ENCODE data around the gene GINS1.

GINS1 gene

DNA sequence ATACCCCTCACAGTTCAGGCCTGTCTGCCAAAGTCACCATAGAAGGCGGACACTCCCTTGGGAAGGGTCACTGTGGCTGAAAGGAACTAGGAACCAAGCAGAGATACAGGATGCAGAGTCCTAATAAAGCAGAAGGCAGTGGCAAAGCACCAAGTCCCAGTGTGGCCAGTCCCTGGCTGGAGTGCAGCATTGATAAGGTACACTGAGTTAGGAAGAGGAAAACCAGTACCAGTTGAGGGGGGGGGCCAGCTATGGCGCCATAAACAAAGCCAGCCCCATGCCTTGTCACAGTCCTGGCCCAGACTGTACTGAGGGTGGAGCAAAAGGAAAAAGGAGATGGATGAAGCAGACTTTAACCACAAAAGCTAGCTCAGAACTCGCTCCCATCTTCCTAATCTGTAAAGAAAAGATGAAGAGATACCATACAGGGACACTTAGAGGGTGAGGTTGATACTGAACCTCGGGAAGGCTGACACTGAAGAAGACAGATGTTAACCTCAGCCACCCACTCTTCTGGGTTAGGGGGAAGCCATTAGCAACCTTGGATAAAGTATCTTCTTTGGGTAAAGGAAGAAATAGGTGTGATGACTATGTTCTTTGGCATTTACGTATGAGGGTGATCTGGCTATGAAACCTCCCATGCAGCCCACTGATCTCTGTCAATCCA, 24.6 kb upstream of the GINS1 start:
- Histone ChIP-seq H3K27me3 (no peaks in the 10 kb centered on the region), H3K36me3 (peaks cover 13% of the 10 kb centered on the region), H3K4me3 (ENCODE audit: low read depth, low read length) (no peak overlapping the region), H3K9me3 (no peaks in the 10 kb centered on the region), H3K4me1 (no peaks in the 10 kb centered on the region; the same call in 1 of the 2 replicates)
- no peak for DNase-seq
- TF ChIP-seq, protein P1, sequence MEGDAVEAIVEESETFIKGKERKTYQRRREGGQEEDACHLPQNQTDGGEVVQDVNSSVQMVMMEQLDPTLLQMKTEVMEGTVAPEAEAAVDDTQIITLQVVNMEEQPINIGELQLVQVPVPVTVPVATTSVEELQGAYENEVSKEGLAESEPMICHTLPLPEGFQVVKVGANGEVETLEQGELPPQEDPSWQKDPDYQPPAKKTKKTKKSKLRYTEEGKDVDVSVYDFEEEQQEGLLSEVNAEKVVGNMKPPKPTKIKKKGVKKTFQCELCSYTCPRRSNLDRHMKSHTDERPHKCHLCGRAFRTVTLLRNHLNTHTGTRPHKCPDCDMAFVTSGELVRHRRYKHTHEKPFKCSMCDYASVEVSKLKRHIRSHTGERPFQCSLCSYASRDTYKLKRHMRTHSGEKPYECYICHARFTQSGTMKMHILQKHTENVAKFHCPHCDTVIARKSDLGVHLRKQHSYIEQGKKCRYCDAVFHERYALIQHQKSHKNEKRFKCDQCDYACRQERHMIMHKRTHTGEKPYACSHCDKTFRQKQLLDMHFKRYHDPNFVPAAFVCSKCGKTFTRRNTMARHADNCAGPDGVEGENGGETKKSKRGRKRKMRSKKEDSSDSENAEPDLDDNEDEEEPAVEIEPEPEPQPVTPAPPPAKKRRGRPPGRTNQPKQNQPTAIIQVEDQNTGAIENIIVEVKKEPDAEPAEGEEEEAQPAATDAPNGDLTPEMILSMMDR (IDR thresholded peaks at IDR 0.05; ENCODE audit: low read depth, low read length) = no peak

DNA sequence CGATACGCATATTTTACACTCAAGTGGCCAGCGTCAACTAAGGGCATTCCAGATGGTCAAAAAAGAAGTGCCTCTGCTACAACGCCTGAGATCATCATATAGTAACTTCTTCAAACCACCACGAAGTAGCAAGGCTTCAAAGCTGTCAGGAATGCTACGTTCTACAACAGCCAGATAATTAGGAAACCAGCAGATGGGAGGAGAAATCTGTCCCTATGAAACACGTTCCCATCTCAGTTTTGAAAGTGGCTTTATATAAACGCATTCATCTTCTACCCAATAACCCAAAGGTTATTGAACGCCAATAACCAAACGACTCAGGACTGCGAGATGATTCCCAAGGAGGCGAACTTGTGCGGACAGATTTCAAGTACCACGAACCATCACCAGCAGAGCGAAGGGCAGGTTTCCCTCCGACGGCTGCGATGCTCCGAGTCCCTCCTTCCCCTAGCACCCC, 18.0 kb upstream of the GINS1 start:
- no peak for DNase-seq
- TF ChIP-seq, protein P1 (IDR thresholded peaks at IDR 0.05; ENCODE audit: low read depth, low read length) = no peak

DNA sequence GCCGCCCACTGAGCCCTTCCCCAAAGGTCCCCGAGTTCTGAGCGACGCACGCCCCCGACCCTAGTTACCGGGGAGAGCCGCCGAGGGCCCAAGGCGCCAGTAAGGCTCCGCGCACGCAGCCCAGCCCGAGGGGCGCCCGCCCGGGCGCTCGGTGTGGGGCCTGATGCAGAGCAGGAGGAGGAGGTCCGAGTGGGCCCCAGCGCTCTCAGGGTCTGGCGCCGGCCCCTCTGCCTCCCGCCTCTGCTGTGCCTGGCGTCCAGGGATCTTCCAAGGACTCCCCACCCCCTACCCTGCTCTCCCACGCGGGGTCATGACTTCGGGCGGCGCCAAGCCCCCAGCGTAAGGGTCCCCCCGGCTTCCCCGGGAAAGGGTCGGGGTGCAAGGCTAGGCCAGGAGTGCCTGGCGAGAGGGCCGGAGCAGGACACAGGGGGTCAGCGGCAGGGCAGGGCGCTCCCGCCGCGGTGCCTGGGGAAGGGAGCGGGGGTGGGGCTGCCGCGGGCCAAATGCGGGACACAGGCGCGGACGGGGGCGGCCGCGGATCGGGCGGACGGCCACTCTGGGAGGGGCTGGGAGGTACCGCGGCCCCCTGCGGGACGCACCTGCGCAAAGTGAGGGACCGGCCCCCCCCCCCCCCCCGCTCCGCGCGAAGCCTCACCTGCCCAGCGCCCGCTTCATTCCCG, 17.5 kb upstream of the GINS1 start:
- peak overlapping the region; percentile 96 for H3K4me3 ChIP-seq (ENCODE audit: low read depth, low read length)
- TF ChIP-seq, protein P1 (IDR thresholded peaks at IDR 0.05; ENCODE audit: low read depth, low read length) = no peak
- no peaks in the 10 kb centered on the region for H3K27me3 ChIP-seq
- peak; percentile 62 for DNase-seq
- no peaks in the 10 kb centered on the region for H3K4me1 ChIP-seq
- no peaks in the 10 kb centered on the region; the same call in 1 of the 2 replicates for H3K36me3 ChIP-seq
- no peaks in the 10 kb centered on the region for H3K9me3 ChIP-seq

More for the DNA sequence above, 18.0 kb upstream of the GINS1 start:
- no peaks in the 10 kb centered on the region for H3K27me3 ChIP-seq
- peak overlapping the region; percentile 96 for H3K4me3 ChIP-seq (ENCODE audit: low read depth, low read length)
- H3K4me1 ChIP-seq = no peaks in the 10 kb centered on the region
- no peaks in the 10 kb centered on the region; the same call in none of the 2 replicates for H3K36me3 ChIP-seq
- H3K9me3 ChIP-seq = no peaks in the 10 kb centered on the region

DNA sequence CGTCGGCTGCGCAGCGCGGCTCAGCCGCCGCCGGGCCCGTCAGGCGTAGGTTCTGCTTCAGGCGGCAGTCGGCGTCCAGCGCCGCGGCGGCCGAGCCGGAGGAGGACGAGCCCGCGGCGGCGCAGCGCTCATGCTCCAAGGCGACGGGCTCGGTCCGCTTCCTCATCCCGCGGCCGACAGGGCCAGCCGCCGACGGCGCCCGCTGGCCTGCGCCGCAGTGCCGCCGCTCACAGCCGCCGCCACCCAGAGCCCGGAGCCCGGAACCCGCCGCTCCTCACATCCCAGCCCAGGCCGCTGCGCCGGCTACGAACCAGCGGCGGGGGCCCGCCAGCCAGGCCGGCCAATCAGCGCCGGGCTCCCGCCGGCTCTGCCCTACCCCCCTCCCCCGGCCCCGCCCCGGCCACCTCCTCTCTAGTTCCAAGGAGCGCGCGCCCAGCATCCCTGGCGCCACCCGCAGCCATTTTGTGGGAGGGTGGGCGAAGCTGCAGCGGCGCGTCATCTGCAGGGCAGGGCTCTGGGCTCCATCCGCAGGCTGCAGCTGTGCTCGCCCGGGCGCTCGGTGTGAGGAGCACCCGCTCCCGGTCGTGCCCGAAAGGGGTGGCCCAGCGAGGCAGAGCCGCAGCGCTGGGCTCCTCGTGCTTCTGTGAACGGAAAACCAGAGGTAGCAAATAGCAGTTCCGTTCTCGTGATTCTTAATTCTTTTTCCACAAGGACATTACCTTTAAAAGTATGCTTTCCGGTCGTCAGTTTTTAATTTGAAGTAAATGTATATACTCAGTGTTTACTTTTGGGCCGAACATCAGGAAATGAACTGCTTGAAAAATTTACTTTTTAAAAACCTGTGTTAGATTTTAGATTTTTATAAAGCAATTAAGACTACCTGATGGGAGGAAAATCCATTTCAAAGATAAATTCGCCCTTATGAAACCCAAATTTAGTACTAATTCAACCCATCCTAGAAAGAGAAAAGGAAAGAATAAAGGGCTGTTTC, 16.6 kb upstream of the GINS1 start, which contains the start of gene ABHD12:
ABHD12 (minus strand) TSS at position 298 of the 991 bp plus-strand sequence; CDS start at position 166, 132 bp downstream.
- TF ChIP-seq, protein P1 (IDR thresholded peaks at IDR 0.05; ENCODE audit: low read depth, low read length) = no peak
- Histone ChIP-seq H3K9me3 (no peaks in the 10 kb centered on the region), H3K4me3 (ENCODE audit: low read depth, low read length) (peak within 1 kb of the TSS; percentile 96), H3K27me3 (no peaks in the 10 kb centered on the region), H3K4me1 (no peaks in the 10 kb centered on the region), H3K36me3 (no peaks in the 10 kb centered on the region; the same call in 1 of the 2 replicates)
- peak; percentile 97 for DNase-seq

- Histone ChIP-seq H3K9me3 (no peaks in the 10 kb centered on the region), H3K36me3 (no peaks in the 10 kb centered on the region; the same call in 1 of the 2 replicates), H3K27me3 (no peaks in the 10 kb centered on the region), H3K4me3 (ENCODE audit: low read depth, low read length) (no peak overlapping the region), H3K4me1 (no peaks in the 10 kb centered on the region)
- TF ChIP-seq, protein P1 (IDR thresholded peaks at IDR 0.05; ENCODE audit: low read depth, low read length) = no peak
- no peak for DNase-seq
These were observed 13.2 kb upstream of the GINS1 start for GRCh38 chr20:25394276-25394675.

All from BE2C (cell line).